ENCODE measurements around the gene TRIM65. TPM values are rescaled to one million over a fixed set of nuclear protein-coding genes. Genes with fewer than 3 reads are reported as not detected.
A peak's percentile ranks its signal among the peaks of the same experiment; 100 is the strongest.

The TRIM65 gene
- total and polyA plus RNA-seq, 2 of the 13 experiments (the other 11 are each of a cell fraction or from before 2014, with no cell fraction given), result 10.3 to 22.4 TPM

DNA sequence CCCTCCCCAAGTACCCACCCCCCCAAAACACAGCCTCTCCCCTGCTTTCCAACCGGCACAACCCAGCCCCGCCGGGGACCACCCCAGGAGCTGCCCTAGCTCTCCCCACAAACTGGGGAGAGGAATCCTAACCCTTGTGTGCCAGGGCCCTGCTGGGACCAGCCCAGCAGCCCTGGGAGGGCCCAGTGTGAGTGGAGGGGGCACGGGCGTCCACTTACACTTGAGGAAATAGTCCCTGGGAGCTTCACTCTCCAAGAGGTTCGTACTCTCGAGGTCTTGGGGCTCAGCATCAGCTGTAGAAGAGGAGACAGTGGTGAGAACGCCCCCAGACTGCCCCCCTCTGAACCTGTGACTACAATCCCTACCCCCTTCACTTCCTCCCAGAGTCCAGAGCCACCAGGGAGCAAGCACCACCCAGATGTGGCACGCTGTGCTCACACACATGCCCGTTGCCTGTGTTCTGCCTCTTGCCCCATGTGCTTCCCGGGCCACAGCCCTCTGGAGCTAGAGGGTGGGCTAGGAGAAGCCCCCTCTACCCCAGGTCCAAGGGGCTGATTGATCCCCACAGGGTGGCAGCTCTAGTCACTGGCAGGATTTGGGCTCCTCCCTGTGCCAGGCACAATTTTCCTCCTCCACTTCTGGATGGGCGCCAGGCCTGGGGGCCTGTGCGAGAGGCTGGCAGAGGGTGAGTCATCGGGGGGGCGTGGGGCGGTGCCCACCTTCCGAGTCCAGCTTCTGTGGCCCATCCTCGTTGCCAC lies 21.4 kb downstream of the TRIM65 start (continued):
- no peak for TF ChIP-seq KLF12 (CRISPR knock-in tag; IDR thresholded peaks at IDR 0.05; ENCODE audit: borderline replicate concordance)
- TF ChIP-seq, protein P1, sequence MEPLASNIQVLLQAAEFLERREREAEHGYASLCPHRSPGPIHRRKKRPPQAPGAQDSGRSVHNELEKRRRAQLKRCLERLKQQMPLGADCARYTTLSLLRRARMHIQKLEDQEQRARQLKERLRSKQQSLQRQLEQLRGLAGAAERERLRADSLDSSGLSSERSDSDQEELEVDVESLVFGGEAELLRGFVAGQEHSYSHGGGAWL (CRISPR knock-in tag; IDR thresholded peaks at IDR 0.05), result no peak
- TF ChIP-seq, protein P2, sequence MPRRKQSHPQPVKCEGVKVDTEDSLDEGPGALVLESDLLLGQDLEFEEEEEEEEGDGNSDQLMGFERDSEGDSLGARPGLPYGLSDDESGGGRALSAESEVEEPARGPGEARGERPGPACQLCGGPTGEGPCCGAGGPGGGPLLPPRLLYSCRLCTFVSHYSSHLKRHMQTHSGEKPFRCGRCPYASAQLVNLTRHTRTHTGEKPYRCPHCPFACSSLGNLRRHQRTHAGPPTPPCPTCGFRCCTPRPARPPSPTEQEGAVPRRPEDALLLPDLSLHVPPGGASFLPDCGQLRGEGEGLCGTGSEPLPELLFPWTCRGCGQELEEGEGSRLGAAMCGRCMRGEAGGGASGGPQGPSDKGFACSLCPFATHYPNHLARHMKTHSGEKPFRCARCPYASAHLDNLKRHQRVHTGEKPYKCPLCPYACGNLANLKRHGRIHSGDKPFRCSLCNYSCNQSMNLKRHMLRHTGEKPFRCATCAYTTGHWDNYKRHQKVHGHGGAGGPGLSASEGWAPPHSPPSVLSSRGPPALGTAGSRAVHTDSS (CRISPR knock-in tag; conservative IDR thresholded peaks at IDR 0.05), result no peak
- TF ChIP-seq ASH2L (IDR thresholded peaks at IDR 0.05; ENCODE audit: insufficient read length, low read depth, low read length), result no peak
- TF ChIP-seq, protein P3, sequence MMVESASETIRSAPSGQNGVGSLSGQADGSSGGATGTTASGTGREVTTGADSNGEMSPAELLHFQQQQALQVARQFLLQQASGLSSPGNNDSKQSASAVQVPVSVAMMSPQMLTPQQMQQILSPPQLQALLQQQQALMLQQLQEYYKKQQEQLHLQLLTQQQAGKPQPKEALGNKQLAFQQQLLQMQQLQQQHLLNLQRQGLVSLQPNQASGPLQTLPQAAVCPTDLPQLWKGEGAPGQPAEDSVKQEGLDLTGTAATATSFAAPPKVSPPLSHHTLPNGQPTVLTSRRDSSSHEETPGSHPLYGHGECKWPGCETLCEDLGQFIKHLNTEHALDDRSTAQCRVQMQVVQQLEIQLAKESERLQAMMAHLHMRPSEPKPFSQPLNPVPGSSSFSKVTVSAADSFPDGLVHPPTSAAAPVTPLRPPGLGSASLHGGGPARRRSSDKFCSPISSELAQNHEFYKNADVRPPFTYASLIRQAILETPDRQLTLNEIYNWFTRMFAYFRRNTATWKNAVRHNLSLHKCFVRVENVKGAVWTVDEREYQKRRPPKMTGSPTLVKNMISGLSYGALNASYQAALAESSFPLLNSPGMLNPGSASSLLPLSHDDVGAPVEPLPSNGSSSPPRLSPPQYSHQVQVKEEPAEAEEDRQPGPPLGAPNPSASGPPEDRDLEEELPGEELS (CRISPR knock-in tag; IDR thresholded peaks at IDR 0.05), result no peak
- TF ChIP-seq ZNF577 (CRISPR knock-in tag; IDR thresholded peaks at IDR 0.05; ENCODE audit: borderline replicate concordance, low read depth), result no peak
- no peak for TF ChIP-seq GABPB1 (CRISPR knock-in tag; IDR thresholded peaks at IDR 0.05)
- no peak for TF ChIP-seq NFIC (IDR thresholded peaks at IDR 0.05; ENCODE audit: low read length)
- TF ChIP-seq HNRNPK (IDR thresholded peaks at IDR 0.05; ENCODE audit: low read depth, low read length, poor library complexity, severe bottlenecking), result peak; percentile 5
- TF ChIP-seq, protein P4, sequence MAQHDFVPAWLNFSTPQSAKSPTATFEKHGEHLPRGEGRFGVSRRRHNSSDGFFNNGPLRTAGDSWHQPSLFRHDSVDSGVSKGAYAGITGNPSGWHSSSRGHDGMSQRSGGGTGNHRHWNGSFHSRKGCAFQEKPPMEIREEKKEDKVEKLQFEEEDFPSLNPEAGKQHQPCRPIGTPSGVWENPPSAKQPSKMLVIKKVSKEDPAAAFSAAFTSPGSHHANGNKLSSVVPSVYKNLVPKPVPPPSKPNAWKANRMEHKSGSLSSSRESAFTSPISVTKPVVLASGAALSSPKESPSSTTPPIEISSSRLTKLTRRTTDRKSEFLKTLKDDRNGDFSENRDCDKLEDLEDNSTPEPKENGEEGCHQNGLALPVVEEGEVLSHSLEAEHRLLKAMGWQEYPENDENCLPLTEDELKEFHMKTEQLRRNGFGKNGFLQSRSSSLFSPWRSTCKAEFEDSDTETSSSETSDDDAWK (CRISPR knock-in tag; IDR thresholded peaks at IDR 0.05), result no peak
- no peak for TF ChIP-seq ISL2 (CRISPR knock-in tag; IDR thresholded peaks at IDR 0.05)
- TF ChIP-seq ZNF12 (CRISPR knock-in tag; IDR thresholded peaks at IDR 0.05), result no peak
- TF ChIP-seq, protein P5, sequence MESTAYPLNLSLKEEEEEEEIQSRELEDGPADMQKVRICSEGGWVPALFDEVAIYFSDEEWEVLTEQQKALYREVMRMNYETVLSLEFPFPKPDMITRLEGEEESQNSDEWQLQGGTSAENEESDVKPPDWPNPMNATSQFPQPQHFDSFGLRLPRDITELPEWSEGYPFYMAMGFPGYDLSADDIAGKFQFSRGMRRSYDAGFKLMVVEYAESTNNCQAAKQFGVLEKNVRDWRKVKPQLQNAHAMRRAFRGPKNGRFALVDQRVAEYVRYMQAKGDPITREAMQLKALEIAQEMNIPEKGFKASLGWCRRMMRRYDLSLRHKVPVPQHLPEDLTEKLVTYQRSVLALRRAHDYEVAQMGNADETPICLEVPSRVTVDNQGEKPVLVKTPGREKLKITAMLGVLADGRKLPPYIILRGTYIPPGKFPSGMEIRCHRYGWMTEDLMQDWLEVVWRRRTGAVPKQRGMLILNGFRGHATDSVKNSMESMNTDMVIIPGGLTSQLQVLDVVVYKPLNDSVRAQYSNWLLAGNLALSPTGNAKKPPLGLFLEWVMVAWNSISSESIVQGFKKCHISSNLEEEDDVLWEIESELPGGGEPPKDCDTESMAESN (CRISPR knock-in tag; conservative IDR thresholded peaks at IDR 0.05), result no peak
- no peak for TF ChIP-seq ZNF207 (IDR thresholded peaks at IDR 0.05; ENCODE audit: borderline replicate concordance)
- no peak for TF ChIP-seq NFRKB (IDR thresholded peaks at IDR 0.05)

Data from HepG2 (cell line).